OCI-LY7 (cell line): ENCODE measurements around the gene CLSTN3.

Experiments used
- EZH2phosphoT487 ChIP-seq: fragments of 200-600 bp; sonication (generic); IDR thresholded peaks from 2 replicates; pipeline ENCODE4 v1.6.1; 2018; ENCODE audit warnings: low read depth, borderline replicate concordance, mild to moderate bottlenecking, mixed run types, antibody characterized with exemption, low read length, moderate library complexity, mixed read lengths
- TF ChIP-seq, protein P1 (sequence below): fragments of 200-600 bp; sonication (generic); conservative IDR thresholded peaks from 2 replicates; pipeline ENCODE4 v1.5.1; 2014; ENCODE audit warnings: mild to moderate bottlenecking, antibody characterized with exemption, low read length, moderate library complexity, mixed read lengths

DNA sequence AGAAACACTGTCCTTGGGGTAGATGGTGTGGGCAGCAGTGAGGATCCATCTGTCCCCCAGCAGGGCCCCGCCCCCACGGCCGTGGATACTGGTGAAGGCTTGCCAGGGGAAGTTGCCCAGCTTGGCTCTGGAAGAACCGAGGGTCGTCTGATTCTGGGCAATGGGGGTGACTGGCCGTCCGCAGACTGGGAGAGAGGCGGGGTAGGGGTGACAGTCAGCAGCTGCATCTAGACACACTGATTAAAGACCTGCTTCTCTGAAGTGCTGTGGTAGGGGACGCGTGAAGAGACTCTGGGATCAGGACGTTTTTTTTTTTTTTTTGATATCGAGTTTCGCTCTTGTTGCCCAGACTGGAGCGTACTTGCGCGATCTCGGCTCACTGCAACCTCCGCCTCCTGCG is 33.2 kb upstream of the CLSTN3 start:
- TF ChIP-seq, protein P1, sequence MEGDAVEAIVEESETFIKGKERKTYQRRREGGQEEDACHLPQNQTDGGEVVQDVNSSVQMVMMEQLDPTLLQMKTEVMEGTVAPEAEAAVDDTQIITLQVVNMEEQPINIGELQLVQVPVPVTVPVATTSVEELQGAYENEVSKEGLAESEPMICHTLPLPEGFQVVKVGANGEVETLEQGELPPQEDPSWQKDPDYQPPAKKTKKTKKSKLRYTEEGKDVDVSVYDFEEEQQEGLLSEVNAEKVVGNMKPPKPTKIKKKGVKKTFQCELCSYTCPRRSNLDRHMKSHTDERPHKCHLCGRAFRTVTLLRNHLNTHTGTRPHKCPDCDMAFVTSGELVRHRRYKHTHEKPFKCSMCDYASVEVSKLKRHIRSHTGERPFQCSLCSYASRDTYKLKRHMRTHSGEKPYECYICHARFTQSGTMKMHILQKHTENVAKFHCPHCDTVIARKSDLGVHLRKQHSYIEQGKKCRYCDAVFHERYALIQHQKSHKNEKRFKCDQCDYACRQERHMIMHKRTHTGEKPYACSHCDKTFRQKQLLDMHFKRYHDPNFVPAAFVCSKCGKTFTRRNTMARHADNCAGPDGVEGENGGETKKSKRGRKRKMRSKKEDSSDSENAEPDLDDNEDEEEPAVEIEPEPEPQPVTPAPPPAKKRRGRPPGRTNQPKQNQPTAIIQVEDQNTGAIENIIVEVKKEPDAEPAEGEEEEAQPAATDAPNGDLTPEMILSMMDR: no peak
- TF ChIP-seq EZH2phosphoT487: no peak
